Upper lobe of left lung (tissue), 6 donors: ENCODE measurements around the gene NPY4R. TPM values are rescaled to one million over a fixed set of nuclear protein-coding genes. Genes with fewer than 3 reads are reported as not detected.

Source experiments
- total RNA-seq, 6 donors: library from RNA; depleted of rRNA in 4 of 6; stranded (reverse); fragments of >200 nt in 4 of 6; gene quantifications; one replicate each; pipeline versions ENCODE4 v1.1.0 to v1.2.1, GENCODE V29; 2016 to 2021
- donor health status: DM: no; HTN: no; CAD: no; lungs with moderate emphysema.
- donor health status: DM: no; HTN: yes; CAD: no; lungs with severe emphysema.

Gene NPY4R
- total RNA-seq, 6 donors from 2014 or later, result 0.69 to 3.3 TPM; not detected in 4

Other genes with a start within 250 kb of the NPY4R start
- not detected for gene ANTXRL, start 179.0 kb downstream of the NPY4R start, total RNA-seq
- 10 to 100 TPM; 10.5 to 45.3 (median 27.0) TPM for gene ANXA8L1, start 90.2 kb downstream of the NPY4R start, total RNA-seq
- 10 to 100 TPM; 39.8 to 91.0 (median 63.2) TPM for gene GPRIN2, start 90.7 kb upstream of the NPY4R start, total RNA-seq
- 10 to 100 TPM; 11.6 to 52.4 (median 25.4) TPM for gene SYT15, start 113.2 kb upstream of the NPY4R start, total RNA-seq